ENCODE results near the gene RAD50.

GRCh38 chr5:132661231-132662003, 104.6 kb downstream of the RAD50 start:
- no peak for TF ChIP-seq ZBTB33 (IDR thresholded peaks at IDR 0.05)
- TF ChIP-seq POLR2A (IDR thresholded peaks at IDR 0.05; ENCODE audit: low read depth, low read length): 0 out of 2 replicates have a peak, but pooled peaks have one; percentile 10

All from GM12878 (cell line).